Esophagus (tissue), 2 donors: ENCODE results near the gene PLA2G3. TPM values are rescaled to one million over a fixed set of nuclear protein-coding genes. Genes with fewer than 3 reads are reported as not detected.

Experiments
- H3K27ac ChIP-seq, 2 donors: one replicate each; pipeline ENCODE4 v1.5.1; 2013; ENCODE audit warnings: low read depth in 2 of 2, mild to moderate bottlenecking in 2 of 2, inconsistent platforms in 1 of 2, low read length in 1 of 2, moderate library complexity in 1 of 2
- H3K27me3 ChIP-seq, 2 donors: one replicate each; pipeline ENCODE4 v1.6.1; 2013; ENCODE audit warnings: low read length in 2 of 2, control low read depth in 1 of 2, mild to moderate bottlenecking in 1 of 2; ENCODE audit not compliant: insufficient read depth in 2 of 2, control insufficient read depth in 1 of 2
- H3K36me3 ChIP-seq, 2 donors: one replicate each; pipeline ENCODE4 v1.6.1; 2013; ENCODE audit warnings: low read length in 1 of 2; ENCODE audit not compliant: control insufficient read depth in 2 of 2, insufficient read depth in 2 of 2
- H3K4me1 ChIP-seq, 2 donors: one replicate each; pipeline ENCODE4 v1.6.1; 2013; ENCODE audit warnings: low read length in 1 of 2; ENCODE audit not compliant: control insufficient read depth in 2 of 2, insufficient read depth in 2 of 2
- H3K4me3 ChIP-seq, 2 donors: one replicate each; pipeline ENCODE4 v1.5.1; 2013; ENCODE audit warnings: low read length in 2 of 2, mild to moderate bottlenecking in 2 of 2, low read depth in 1 of 2, moderate library complexity in 1 of 2
- H3K9me3 ChIP-seq, 2 donors: one replicate each; pipeline ENCODE4 v1.6.1; 2013; ENCODE audit warnings: mild to moderate bottlenecking in 2 of 2, low read depth in 1 of 2, low read length in 1 of 2, moderate library complexity in 1 of 2; ENCODE audit not compliant: control insufficient read depth in 2 of 2, insufficient read depth in 1 of 2
- WGBS, 2 donors: extraction: QIAGEN DNeasy Blood & Tissue Kit; methylation state at CpG; one replicate each; pipeline ENCODE4 v1.1.7; 2013; 5-methylcytosine and 5-hydroxymethylcytosine counted together
- polyA plus RNA-seq, 2 donors: library from polyadenylated mRNA; stranded (reverse); fragments of 200-250 nt; gene quantifications; one replicate each; pipeline ENCODE4 v1.2.3, GENCODE V29; 2013
- donor health status: healthy with polysubstance abuse.
- donor health status: Bipolar disorder and iron deficiency.

The PLA2G3 gene
- polyA plus RNA-seq, 2 donors = 5.3 to 13.1 TPM

GRCh38 chr22:31092161-31092560, 48.1 kb downstream of the PLA2G3 start:
- no peaks in the 10 kb centered on the region for H3K27me3 ChIP-seq
- WGBS, 2 donors = 82 to 89% methylated on average over 9 of the region's 9 CpGs
- peak overlapping the region; percentile 16 to 29 for H3K4me3 ChIP-seq
- peaks cover 0 to 52% of the 10 kb centered on the region in 2 donors for H3K36me3 ChIP-seq
- peak overlapping the region; percentile 60 to 78 for H3K27ac ChIP-seq
- H3K9me3 ChIP-seq = no peaks in the 10 kb centered on the region
- peaks cover 0 to 11% of the 10 kb centered on the region in 2 donors for H3K4me1 ChIP-seq

- no peaks in the 10 kb centered on the region for H3K27me3 ChIP-seq
- peaks cover 0 to 45% of the 10 kb centered on the region in 2 donors for H3K36me3 ChIP-seq
- peak overlapping the region; percentile 60 to 83 for H3K27ac ChIP-seq
- 81 to 83% methylated on average over 29 of the region's 29 CpGs for WGBS, 2 donors
- H3K9me3 ChIP-seq = no peaks in the 10 kb centered on the region
- H3K4me3 ChIP-seq = peak overlapping the region; percentile 16 to 29
- H3K4me1 ChIP-seq = peaks cover 0 to 10% of the 10 kb centered on the region in 2 donors
Observed at GRCh38 chr22:31091106-31091975, 49.0 kb downstream of the PLA2G3 start.

- H3K27me3 ChIP-seq = no peaks in the 10 kb centered on the region
- no peaks in the 10 kb centered on the region for H3K9me3 ChIP-seq
- WGBS, 2 donors = 82 to 90% methylated on average over 13 to 15 of the region's 15 CpGs
- peaks cover 0 to 42% of the 10 kb centered on the region in 2 donors for H3K36me3 ChIP-seq
- H3K4me3 ChIP-seq = peak overlapping the region in 1 of 2 donors; percentile 15
- peak overlapping the region; percentile 77 to 86 for H3K27ac ChIP-seq
- H3K4me1 ChIP-seq = peaks cover 0 to 16% of the 10 kb centered on the region in 2 donors
Observed at GRCh38 chr22:31090217-31091085, 49.9 kb downstream of the PLA2G3 start.

- Histone ChIP-seq H3K27ac (peak overlapping the region; percentile 77 to 86), H3K4me3 (no peak overlapping the region), H3K9me3 (no peaks in the 10 kb centered on the region), H3K27me3 (no peaks in the 10 kb centered on the region), H3K4me1 (peaks cover 0 to 16% of the 10 kb centered on the region in 2 donors), H3K36me3 (peaks cover 0 to 38% of the 10 kb centered on the region in 2 donors)
- 70 to 73% methylated on average over 9 of the region's 9 CpGs for WGBS, 2 donors
Observed at GRCh38 chr22:31089160-31090100, 50.9 kb downstream of the PLA2G3 start.

- H3K27ac ChIP-seq = peak overlapping the region; percentile 23 to 86
- 83 to 85% methylated on average over 23 to 26 of the region's 26 CpGs for WGBS, 2 donors
Observed at GRCh38 chr22:31088233-31088986, 51.9 kb downstream of the PLA2G3 start.

GRCh38 chr22:31087744-31088215, 52.5 kb downstream of the PLA2G3 start:
- Histone ChIP-seq H3K27ac (peak overlapping the region; percentile 11 to 46), H3K36me3 (peaks cover 0 to 34% of the 10 kb centered on the region in 2 donors), H3K27me3 (no peaks in the 10 kb centered on the region), H3K9me3 (no peaks in the 10 kb centered on the region), H3K4me3 (no peak overlapping the region), H3K4me1 (peaks cover 0 to 22% of the 10 kb centered on the region in 2 donors)
- WGBS, 2 donors = 85 to 92% methylated on average over 21 of the region's 21 CpGs

More at GRCh38 chr22:31088233-31088986, 51.9 kb downstream of the PLA2G3 start:
- no peaks in the 10 kb centered on the region for H3K27me3 ChIP-seq
- peaks cover 0 to 22% of the 10 kb centered on the region in 2 donors for H3K4me1 ChIP-seq
- H3K4me3 ChIP-seq = no peak overlapping the region
- peaks cover 0 to 34% of the 10 kb centered on the region in 2 donors for H3K36me3 ChIP-seq
- no peaks in the 10 kb centered on the region for H3K9me3 ChIP-seq

GRCh38 chr22:31086703-31087330, 53.5 kb downstream of the PLA2G3 start:
- no peaks in the 10 kb centered on the region for H3K27me3 ChIP-seq
- no peak overlapping the region for H3K4me3 ChIP-seq
- H3K9me3 ChIP-seq = no peaks in the 10 kb centered on the region
- H3K36me3 ChIP-seq = peaks cover 0 to 32% of the 10 kb centered on the region in 2 donors
- peaks cover 5 to 25% of the 10 kb centered on the region in 2 donors for H3K4me1 ChIP-seq
- peak overlapping the region; percentile 94 to 96 for H3K27ac ChIP-seq
- 61 to 71% methylated on average over 8 of the region's 8 CpGs for WGBS, 2 donors

- peaks cover 0 to 23% of the 10 kb centered on the region in 2 donors for H3K36me3 ChIP-seq
- peaks cover 11 to 27% of the 10 kb centered on the region in 2 donors for H3K4me1 ChIP-seq
- H3K27ac ChIP-seq = peak overlapping the region; percentile 94 to 96
- no peaks in the 10 kb centered on the region for H3K9me3 ChIP-seq
- 80 to 83% methylated on average over 3 of the region's 3 CpGs for WGBS, 2 donors
- H3K27me3 ChIP-seq = no peaks in the 10 kb centered on the region
- H3K4me3 ChIP-seq = peak overlapping the region in 1 of 2 donors; percentile 57
Observed at GRCh38 chr22:31085928-31086327, 54.4 kb downstream of the PLA2G3 start.
